ENCODE data around the gene FBXW8.

DNA sequence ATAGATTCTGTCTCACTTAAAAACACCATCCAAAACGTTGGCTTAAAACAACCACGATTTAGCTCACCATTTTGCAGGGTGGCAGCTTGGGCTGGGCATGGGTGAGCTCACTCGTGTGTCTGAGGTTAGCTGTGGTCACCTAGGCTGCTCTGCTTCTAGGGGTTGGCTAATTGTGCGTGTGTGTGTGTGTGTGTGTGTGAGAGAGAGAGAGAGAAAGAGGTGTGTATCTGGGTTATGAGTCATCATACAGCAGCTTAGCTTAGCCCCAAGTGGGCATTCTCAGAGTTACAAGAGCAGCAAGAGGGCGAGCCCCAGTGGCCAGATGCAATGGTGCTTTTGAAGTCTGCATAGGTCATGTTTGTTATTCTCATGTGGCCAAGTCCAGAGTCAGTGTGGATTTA lies 6.0 kb downstream of the FBXW8 start:
- TF ChIP-seq, protein P1, sequence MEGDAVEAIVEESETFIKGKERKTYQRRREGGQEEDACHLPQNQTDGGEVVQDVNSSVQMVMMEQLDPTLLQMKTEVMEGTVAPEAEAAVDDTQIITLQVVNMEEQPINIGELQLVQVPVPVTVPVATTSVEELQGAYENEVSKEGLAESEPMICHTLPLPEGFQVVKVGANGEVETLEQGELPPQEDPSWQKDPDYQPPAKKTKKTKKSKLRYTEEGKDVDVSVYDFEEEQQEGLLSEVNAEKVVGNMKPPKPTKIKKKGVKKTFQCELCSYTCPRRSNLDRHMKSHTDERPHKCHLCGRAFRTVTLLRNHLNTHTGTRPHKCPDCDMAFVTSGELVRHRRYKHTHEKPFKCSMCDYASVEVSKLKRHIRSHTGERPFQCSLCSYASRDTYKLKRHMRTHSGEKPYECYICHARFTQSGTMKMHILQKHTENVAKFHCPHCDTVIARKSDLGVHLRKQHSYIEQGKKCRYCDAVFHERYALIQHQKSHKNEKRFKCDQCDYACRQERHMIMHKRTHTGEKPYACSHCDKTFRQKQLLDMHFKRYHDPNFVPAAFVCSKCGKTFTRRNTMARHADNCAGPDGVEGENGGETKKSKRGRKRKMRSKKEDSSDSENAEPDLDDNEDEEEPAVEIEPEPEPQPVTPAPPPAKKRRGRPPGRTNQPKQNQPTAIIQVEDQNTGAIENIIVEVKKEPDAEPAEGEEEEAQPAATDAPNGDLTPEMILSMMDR (IDR thresholded peaks at IDR 0.05) = no peak
- no peak for TF ChIP-seq EZH2 (IDR thresholded peaks at IDR 0.05; ENCODE audit: borderline replicate concordance, insufficient read depth, low read depth, low read length, poor library complexity, severe bottlenecking)
